WI38 (cell line): ENCODE measurements around the gene CNRIP1.

ENCODE experiments used
- H3K4me3 ChIP-seq: 2 replicates; pipeline ENCODE4 v1.5.1; 2011; ENCODE audit warnings: low read depth, mild to moderate bottlenecking, control low read depth, low read length
- TF ChIP-seq, protein P1 (sequence below): IDR thresholded peaks from 2 replicates; pipeline ENCODE4 v1.5.1; 2012; ENCODE audit warnings: low read depth, mild to moderate bottlenecking, control low read depth, low read length

CNRIP1 gene

DNA sequence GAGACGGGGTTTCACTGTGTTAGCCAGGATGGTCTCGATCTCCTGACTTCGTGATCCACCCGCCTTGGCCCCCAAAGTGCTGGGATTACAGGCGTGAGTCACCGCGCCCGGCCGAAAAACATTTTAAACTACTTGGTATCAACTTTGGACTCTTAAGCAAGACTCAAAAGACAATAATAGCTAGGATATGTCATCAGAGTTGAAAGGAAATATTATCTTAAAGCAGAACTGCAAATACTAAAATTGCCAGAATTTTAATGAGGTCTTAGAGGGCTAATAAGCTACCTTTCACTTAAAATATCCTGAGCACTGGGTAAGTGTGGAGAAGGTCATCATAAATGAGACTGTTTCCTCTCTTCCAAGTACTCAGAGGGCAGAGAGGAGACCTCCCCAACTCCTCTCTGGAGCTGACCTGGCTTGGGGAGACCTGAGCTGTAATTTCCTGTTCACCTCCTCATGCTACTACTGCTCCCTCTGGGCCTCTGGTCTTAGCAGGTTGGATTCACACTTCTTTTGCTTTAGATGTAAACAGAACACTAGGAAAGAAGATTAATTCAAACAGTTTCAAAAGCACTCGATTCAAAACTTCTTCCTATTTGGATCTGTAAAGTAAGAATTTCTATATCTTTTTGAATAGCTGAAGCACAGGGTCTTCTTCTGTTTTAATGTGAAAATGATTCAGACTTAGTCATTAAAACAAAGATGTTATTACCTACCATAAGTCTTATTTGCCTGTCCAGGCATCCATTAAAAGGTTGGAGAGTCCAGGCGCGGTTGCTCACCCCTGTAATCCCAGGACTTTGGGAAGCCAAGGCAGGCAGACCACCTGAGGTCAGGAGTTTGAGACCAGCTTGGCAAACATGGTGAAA is 16.5 kb downstream of the CNRIP1 start:
- H3K4me3 ChIP-seq = no peak overlapping the region
- TF ChIP-seq, protein P1, sequence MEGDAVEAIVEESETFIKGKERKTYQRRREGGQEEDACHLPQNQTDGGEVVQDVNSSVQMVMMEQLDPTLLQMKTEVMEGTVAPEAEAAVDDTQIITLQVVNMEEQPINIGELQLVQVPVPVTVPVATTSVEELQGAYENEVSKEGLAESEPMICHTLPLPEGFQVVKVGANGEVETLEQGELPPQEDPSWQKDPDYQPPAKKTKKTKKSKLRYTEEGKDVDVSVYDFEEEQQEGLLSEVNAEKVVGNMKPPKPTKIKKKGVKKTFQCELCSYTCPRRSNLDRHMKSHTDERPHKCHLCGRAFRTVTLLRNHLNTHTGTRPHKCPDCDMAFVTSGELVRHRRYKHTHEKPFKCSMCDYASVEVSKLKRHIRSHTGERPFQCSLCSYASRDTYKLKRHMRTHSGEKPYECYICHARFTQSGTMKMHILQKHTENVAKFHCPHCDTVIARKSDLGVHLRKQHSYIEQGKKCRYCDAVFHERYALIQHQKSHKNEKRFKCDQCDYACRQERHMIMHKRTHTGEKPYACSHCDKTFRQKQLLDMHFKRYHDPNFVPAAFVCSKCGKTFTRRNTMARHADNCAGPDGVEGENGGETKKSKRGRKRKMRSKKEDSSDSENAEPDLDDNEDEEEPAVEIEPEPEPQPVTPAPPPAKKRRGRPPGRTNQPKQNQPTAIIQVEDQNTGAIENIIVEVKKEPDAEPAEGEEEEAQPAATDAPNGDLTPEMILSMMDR = no peak

DNA sequence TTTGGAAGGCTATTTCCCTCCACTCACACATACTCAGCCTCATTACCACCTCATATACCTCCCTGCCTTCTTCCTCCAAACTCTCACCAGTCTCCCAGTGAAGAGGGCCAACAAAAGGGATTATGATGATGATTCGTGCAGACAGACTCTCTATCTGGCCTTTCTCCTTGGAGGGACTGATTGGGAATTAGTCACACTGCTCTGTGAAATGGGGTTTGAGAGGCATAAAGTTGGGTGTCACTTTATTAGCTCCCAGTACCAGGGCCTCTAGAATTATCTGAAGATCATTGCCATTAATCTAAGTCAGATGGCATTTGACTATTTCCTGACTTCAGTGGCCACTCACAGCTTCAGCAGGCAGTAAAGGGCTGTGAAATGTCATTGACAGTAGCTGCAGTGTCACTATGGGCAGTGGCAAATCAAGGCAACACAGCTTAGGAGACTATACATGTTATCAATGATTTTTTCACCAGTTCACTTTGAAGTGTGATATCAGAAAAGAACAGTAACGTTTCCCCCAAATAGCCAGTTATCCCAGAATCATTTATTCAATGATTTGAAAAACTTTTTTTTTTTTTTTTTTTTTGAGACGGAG is 17.4 kb downstream of the CNRIP1 start:
- no peak overlapping the region for H3K4me3 ChIP-seq

DNA sequence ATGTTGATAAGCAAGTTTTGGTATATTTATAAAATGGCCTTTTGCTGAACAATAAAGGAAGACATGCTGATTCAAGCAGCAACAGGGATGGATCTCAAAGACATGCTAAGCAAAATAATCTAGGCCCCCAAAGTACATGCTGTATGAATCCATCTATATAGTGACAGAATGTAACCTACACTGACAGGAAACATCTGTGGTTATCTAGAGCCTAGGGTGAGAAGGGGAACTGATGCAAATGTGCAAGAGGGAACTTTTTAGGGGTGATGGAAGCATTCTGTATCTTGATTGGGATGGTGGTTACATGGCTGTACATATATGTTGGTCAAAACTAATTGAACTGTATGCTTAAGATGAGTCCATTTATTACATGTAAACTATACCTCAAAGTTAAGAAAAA is 24.2 kb downstream of the CNRIP1 start:
- H3K4me3 ChIP-seq = no peak overlapping the region
- TF ChIP-seq, protein P1 = no peak

More for the DNA sequence above, 17.4 kb downstream of the CNRIP1 start:
- TF ChIP-seq, protein P1 = no peak

DNA sequence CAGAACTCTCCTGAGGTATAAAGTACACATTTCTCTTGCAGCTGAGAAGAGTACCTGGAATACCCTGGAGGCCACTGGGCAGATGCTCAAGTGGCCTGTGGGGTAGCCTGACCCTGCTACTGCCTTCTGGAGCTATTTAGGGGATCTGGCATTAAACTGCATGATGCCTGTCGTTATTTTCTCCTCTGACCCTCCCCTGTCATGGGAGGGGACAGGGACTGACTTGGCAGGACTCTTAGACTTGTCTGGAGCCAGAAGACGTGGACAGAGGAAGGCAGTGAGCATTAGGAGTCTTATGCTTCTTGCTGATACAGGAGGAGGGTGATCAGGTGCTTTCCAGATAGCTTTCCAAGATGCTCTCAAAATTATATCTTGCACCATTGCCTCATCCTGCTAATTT is 24.8 kb downstream of the CNRIP1 start:
- no peak overlapping the region for H3K4me3 ChIP-seq
- TF ChIP-seq, protein P1 = no peak

DNA sequence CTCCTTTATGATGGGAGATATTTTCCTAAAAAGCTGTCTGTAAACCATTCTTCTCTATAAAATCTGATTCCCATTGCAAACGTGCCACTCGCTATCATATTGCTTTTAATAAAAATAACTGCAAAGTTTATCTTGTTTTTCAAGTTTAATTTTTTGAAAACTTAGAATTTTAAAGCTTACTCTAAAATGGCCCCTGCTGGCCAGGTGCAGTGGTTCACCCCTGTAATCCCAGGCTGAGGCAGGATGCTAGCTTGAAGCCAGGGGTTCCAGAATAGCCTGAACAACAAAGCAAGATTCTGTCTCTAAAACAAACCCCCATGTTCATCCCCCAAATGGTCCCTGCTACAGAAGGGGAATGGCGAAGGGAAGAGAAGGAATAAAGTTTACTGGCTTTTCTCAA is 25.6 kb downstream of the CNRIP1 start:
- H3K4me3 ChIP-seq = no peak overlapping the region
- TF ChIP-seq, protein P1 = no peak

DNA sequence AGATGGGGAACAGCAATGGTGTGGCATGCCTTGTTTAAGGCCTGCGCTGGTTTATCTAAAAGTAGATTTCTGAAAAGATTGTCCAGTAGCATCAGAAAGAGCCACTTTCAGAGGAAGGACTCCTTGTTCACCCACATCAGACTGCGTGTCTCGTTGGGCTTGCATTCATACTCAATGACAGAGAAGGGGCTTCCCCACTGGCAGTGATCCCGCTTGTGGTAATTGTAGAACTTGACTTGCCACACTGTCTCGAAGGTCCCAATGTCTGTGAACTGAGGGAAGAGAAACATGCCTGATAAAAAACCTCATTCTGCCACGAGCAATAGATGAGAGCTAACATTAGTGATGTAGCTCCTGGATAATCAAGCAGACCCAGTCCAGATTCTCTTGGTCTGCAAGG is 26.0 kb downstream of the CNRIP1 start:
- TF ChIP-seq, protein P1 = no peak
- no peak overlapping the region for H3K4me3 ChIP-seq

DNA sequence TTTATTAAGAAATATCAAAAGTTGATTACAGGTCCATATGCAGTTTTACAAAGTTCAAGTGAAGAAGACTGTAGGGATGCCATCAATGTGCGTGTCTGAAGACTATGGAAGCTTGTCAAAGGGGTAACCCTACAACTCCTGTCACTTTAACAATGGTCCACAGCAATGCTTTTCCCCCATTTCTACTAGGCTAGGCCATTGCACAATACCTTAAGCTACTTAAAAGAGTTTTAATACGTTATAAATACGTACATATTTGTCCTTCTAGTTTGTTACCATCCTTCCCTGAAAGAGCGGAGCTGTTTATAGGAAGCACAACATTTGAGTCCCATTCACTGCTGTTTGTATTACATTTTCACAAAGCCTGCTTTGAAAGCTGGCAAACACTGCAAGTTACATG is 26.7 kb downstream of the CNRIP1 start:
- TF ChIP-seq, protein P1 = no peak
- no peak overlapping the region for H3K4me3 ChIP-seq
